Loucy (cell line): ENCODE results near the gene LUC7L.

ENCODE experiments used
- EZH2phosphoT487 ChIP-seq: fragments of 200-600 bp; IDR thresholded peaks from 2 replicates; pipeline ENCODE4 v1.6.1; 2018; ENCODE audit warnings: antibody characterized with exemption, mild to moderate bottlenecking, moderate library complexity, borderline replicate concordance
- TF ChIP-seq, protein P1 (sequence below): fragments of 200-600 bp; sonication (generic); conservative IDR thresholded peaks from 2 replicates; pipeline ENCODE4 v1.5.1; 2014; ENCODE audit warnings: mild to moderate bottlenecking, antibody characterized with exemption, low read length

- TF ChIP-seq, protein P1, sequence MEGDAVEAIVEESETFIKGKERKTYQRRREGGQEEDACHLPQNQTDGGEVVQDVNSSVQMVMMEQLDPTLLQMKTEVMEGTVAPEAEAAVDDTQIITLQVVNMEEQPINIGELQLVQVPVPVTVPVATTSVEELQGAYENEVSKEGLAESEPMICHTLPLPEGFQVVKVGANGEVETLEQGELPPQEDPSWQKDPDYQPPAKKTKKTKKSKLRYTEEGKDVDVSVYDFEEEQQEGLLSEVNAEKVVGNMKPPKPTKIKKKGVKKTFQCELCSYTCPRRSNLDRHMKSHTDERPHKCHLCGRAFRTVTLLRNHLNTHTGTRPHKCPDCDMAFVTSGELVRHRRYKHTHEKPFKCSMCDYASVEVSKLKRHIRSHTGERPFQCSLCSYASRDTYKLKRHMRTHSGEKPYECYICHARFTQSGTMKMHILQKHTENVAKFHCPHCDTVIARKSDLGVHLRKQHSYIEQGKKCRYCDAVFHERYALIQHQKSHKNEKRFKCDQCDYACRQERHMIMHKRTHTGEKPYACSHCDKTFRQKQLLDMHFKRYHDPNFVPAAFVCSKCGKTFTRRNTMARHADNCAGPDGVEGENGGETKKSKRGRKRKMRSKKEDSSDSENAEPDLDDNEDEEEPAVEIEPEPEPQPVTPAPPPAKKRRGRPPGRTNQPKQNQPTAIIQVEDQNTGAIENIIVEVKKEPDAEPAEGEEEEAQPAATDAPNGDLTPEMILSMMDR: no peak
- no peak for TF ChIP-seq EZH2phosphoT487
These were observed 84.4 kb downstream of the LUC7L start for GRCh38 chr16:144797-145252.
